HepG2 (cell line): Measurements from ENCODE around the gene PCSK2. TPM values are rescaled to one million over a fixed set of nuclear protein-coding genes. Genes with fewer than 3 reads are reported as not detected.

Source experiments
- CREB1 ChIP-seq, 2 experiments: fragments of 450-650 bp in 1 of 2; IDR thresholded peaks; 2 replicates each; pipeline ENCODE4 v1.6.1; 2016 to 2017; ENCODE audit warnings: control low read depth in 1 of 2, mild to moderate bottlenecking in 1 of 2, missing compliant biosample characterization in 1 of 2, missing genetic modification characterization in 1 of 2
- GABPB1 ChIP-seq: IDR thresholded peaks from 2 replicates; pipeline ENCODE4 v1.6.1; 2016; ENCODE audit warnings: mild to moderate bottlenecking, missing genetic modification reagents, moderate library complexity, missing compliant biosample characterization
- KLF13 ChIP-seq: sonication (generic); formaldehyde crosslinking; IDR thresholded peaks from 2 replicates; pipeline ENCODE4 v1.4.0; 2020; ENCODE audit warnings: mild to moderate bottlenecking, missing genetic modification reagents
- KLF9 ChIP-seq: IDR thresholded peaks from 2 replicates; pipeline ENCODE4 v1.6.1; 2016; ENCODE audit warnings: low read depth
- NCOA1 ChIP-seq: sonication (generic); formaldehyde crosslinking; IDR thresholded peaks from 2 replicates; pipeline ENCODE4 v1.9.0; 2021; ENCODE audit warnings: missing genetic modification reagents
- NRL ChIP-seq: sonication (generic); formaldehyde crosslinking; IDR thresholded peaks from 2 replicates; pipeline ENCODE4 v1.5.0; 2020; ENCODE audit warnings: missing genetic modification reagents, mild to moderate bottlenecking, moderate library complexity, borderline replicate concordance
- SOX5 ChIP-seq: IDR thresholded peaks from 2 replicates; pipeline ENCODE4 v1.6.1; 2016; ENCODE audit warnings: borderline replicate concordance
- TEAD3 ChIP-seq: optimal IDR thresholded peaks from 2 replicates; pipeline ENCODE3; 2016; ENCODE audit warnings: borderline replicate concordance
- ZFP82 ChIP-seq: sonication (generic); formaldehyde crosslinking; IDR thresholded peaks from 2 replicates; pipeline ENCODE4 v1.5.1; 2020; ENCODE audit warnings: mild to moderate bottlenecking, missing genetic modification reagents, borderline replicate concordance
- ZFX ChIP-seq: sonication (generic); formaldehyde crosslinking; IDR thresholded peaks from 2 replicates; pipeline ENCODE4 v1.4.0; 2020; ENCODE audit warnings: mild to moderate bottlenecking, low read depth, missing genetic modification reagents, moderate library complexity
- ZNF550 ChIP-seq: sonication (generic); formaldehyde crosslinking; IDR thresholded peaks from 2 replicates; pipeline ENCODE4 v1.4.0; 2020; ENCODE audit warnings: mild to moderate bottlenecking, missing genetic modification reagents, borderline replicate concordance
- ZNF713 ChIP-seq: sonication (generic); formaldehyde crosslinking; IDR thresholded peaks from 2 replicates; pipeline ENCODE4 v1.4.0; 2020; ENCODE audit warnings: mild to moderate bottlenecking, missing genetic modification reagents
- polyA plus RNA-seq, 8 experiments: library from polyadenylated mRNA; depleted of rRNA in 3 of 8; stranded (reverse) in 7 of 8; unstranded in 1 of 8; fragments of >200 nt; fragmentation: Illumina TruSeq in 4 of 8; extraction: Trizol in 4 of 8; gene quantifications; 2 replicates each; pipeline versions ENCODE4 v1.2.1 to v1.2.3, GENCODE V29; 2011 to 2016; ENCODE audit warnings: low read depth in 4 of 8, missing spikeins in 1 of 8, mixed read lengths in 1 of 8; ENCODE audit not compliant: insufficient read depth in 1 of 8
- total RNA-seq, 5 experiments: library from RNA; depleted of rRNA; stranded (reverse); fragments of >200 nt; fragmentation: Illumina TruSeq; extraction: Trizol; gene quantifications; 2 replicates each; pipeline ENCODE4 v1.2.3, GENCODE V29; 2016; ENCODE audit warnings: low read depth in 1 of 5
- TF ChIP-seq, protein P1 (sequence below): sonication (generic); formaldehyde crosslinking; IDR thresholded peaks from 2 replicates; pipeline ENCODE4 v1.5.0; 2020; ENCODE audit warnings: mild to moderate bottlenecking, missing genetic modification reagents
- TF ChIP-seq, protein P2 (sequence below): sonication (generic); formaldehyde crosslinking; IDR thresholded peaks from 2 replicates; pipeline ENCODE4 v1.4.0; 2020; ENCODE audit warnings: missing genetic modification reagents
- TF ChIP-seq, protein P3 (sequence below): sonication (generic); formaldehyde crosslinking; IDR thresholded peaks from 2 replicates; pipeline ENCODE4 v1.4.0; 2020; ENCODE audit warnings: missing genetic modification reagents, borderline replicate concordance
- TF ChIP-seq, protein P4 (sequence below): IDR thresholded peaks from 2 replicates; pipeline ENCODE4 v1.6.1; 2016
- TF ChIP-seq, protein P5 (sequence below): sonication (generic); formaldehyde crosslinking; IDR thresholded peaks from 2 replicates; pipeline ENCODE4 v1.4.0; 2020; ENCODE audit warnings: missing genetic modification reagents

The PCSK2 gene
- total and polyA plus RNA-seq, 2 of the 13 experiments (the other 11 are each of a cell fraction or from before 2014, with no cell fraction given) = not detected

DNA sequence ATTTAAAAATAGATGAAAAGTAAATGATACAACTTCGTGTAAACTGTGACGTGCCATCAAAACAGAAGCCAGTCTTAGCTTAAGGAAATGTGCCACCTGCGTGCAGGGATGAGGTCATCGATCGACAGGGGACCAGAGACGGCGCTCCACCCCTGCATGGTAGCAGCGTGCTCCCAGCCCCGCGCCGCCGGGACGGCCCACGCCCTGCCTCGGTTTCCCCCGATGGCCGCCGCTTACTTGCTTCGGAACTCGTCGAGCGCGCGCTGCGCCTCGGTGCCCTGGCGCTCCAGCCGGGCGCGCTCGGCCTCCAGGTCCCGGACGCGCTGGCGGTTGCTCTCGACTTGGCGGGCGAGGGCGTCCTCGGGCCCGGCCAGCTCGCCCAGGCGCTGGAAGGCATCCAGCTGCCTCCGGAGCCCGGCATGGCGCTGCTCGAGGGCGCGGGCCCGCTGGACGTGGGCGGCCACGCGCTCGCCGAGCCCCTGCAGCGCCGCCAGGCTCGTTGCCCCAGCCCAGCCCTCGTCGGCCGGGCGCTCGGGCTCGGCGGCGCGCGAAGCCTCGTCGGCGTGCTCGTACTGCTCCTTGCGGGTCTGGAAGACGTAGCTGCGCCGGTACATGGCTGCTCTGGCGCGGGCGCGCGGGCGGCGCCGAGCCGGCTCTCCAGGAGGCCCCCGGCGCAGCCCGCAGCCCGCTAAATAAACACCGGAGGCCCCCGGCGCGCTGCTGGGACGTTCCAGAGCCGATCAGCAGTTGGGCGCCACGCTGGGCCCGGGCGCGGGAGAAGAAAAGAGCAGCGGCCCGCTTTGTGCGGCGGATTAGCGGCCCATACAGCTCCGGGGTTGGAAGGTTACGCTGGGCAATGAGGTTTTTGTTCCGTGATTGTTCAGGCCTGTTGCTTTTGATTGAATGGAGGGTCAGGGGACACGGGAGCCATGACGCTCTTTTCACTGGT, 304.1 kb downstream of the PCSK2 start, which contains the start of gene BFSP1 (continued):
- TF ChIP-seq, protein P1, sequence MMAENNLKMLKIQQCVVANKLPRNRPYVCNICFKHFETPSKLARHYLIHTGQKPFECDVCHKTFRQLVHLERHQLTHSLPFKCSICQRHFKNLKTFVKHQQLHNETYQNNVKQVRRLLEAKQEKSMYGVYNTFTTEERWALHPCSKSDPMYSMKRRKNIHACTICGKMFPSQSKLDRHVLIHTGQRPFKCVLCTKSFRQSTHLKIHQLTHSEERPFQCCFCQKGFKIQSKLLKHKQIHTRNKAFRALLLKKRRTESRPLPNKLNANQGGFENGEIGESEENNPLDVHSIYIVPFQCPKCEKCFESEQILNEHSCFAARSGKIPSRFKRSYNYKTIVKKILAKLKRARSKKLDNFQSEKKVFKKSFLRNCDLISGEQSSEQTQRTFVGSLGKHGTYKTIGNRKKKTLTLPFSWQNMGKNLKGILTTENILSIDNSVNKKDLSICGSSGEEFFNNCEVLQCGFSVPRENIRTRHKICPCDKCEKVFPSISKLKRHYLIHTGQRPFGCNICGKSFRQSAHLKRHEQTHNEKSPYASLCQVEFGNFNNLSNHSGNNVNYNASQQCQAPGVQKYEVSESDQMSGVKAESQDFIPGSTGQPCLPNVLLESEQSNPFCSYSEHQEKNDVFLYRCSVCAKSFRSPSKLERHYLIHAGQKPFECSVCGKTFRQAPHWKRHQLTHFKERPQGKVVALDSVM (CRISPR knock-in tag) = peak; percentile 32; the same call in 1 of the 2 replicates
- TF ChIP-seq KLF9 (CRISPR knock-in tag) (no peak), ZFP82 (CRISPR knock-in tag) (0 out of 2 replicates have a peak, but pooled peaks have one; percentile 9), KLF13 (0 out of 2 replicates have a peak, but pooled peaks have one; percentile 30), NCOA1 (CRISPR knock-in tag) (no peak), ZFX (peak; percentile 80), TEAD3 (peak; percentile 35), ZNF550 (no peak), ZNF713 (no peak), SOX5 (CRISPR knock-in tag) (peak; percentile 15; the same call in 1 of the 2 replicates), GABPB1 (CRISPR knock-in tag) (peak; percentile 56; the same call in 1 of the 2 replicates), NRL (peak; percentile 3; the same call in 1 of the 2 replicates), CREB1 (IDR thresholded peaks at IDR 0.05) (peak; percentile 71), CREB1 (CRISPR knock-in tag; IDR thresholded peaks at IDR 0.05) (no peak)
- TF ChIP-seq, protein P2, sequence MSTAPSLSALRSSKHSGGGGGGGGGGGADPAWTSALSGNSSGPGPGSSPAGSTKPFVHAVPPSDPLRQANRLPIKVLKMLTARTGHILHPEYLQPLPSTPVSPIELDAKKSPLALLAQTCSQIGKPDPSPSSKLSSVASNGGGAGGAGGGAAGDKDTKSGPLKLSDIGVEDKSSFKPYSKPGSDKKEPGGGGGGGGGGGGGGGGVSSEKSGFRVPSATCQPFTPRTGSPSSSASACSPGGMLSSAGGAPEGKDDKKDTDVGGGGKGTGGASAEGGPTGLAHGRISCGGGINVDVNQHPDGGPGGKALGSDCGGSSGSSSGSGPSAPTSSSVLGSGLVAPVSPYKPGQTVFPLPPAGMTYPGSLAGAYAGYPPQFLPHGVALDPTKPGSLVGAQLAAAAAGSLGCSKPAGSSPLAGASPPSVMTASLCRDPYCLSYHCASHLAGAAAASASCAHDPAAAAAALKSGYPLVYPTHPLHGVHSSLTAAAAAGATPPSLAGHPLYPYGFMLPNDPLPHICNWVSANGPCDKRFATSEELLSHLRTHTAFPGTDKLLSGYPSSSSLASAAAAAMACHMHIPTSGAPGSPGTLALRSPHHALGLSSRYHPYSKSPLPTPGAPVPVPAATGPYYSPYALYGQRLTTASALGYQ = peak; percentile 82; the same call in 1 of the 2 replicates
- TF ChIP-seq, protein P3, sequence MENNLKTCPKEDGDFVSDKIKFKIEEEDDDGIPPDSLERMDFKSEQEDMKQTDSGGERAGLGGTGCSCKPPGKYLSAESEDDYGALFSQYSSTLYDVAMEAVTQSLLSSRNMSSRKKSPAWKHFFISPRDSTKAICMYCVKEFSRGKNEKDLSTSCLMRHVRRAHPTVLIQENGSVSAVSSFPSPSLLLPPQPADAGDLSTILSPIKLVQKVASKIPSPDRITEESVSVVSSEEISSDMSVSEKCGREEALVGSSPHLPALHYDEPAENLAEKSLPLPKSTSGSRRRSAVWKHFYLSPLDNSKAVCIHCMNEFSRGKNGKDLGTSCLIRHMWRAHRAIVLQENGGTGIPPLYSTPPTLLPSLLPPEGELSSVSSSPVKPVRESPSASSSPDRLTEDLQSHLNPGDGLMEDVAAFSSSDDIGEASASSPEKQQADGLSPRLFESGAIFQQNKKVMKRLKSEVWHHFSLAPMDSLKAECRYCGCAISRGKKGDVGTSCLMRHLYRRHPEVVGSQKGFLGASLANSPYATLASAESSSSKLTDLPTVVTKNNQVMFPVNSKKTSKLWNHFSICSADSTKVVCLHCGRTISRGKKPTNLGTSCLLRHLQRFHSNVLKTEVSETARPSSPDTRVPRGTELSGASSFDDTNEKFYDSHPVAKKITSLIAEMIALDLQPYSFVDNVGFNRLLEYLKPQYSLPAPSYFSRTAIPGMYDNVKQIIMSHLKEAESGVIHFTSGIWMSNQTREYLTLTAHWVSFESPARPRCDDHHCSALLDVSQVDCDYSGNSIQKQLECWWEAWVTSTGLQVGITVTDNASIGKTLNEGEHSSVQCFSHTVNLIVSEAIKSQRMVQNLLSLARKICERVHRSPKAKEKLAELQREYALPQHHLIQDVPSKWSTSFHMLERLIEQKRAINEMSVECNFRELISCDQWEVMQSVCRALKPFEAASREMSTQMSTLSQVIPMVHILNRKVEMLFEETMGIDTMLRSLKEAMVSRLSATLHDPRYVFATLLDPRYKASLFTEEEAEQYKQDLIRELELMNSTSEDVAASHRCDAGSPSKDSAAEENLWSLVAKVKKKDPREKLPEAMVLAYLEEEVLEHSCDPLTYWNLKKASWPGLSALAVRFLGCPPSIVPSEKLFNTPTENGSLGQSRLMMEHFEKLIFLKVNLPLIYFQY (CRISPR knock-in tag) = peak; percentile 90
- TF ChIP-seq, protein P4, sequence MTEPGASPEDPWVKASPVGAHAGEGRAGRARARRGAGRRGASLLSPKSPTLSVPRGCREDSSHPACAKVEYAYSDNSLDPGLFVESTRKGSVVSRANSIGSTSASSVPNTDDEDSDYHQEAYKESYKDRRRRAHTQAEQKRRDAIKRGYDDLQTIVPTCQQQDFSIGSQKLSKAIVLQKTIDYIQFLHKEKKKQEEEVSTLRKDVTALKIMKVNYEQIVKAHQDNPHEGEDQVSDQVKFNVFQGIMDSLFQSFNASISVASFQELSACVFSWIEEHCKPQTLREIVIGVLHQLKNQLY (CRISPR knock-in tag) = peak; percentile 62
- TF ChIP-seq, protein P5, sequence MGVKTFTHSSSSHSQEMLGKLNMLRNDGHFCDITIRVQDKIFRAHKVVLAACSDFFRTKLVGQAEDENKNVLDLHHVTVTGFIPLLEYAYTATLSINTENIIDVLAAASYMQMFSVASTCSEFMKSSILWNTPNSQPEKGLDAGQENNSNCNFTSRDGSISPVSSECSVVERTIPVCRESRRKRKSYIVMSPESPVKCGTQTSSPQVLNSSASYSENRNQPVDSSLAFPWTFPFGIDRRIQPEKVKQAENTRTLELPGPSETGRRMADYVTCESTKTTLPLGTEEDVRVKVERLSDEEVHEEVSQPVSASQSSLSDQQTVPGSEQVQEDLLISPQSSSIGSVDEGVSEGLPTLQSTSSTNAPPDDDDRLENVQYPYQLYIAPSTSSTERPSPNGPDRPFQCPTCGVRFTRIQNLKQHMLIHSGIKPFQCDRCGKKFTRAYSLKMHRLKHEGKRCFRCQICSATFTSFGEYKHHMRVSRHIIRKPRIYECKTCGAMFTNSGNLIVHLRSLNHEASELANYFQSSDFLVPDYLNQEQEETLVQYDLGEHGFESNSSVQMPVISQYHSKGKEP = peak; percentile 45; the same call in 1 of the 2 replicates
